T-cell (primary cell): ENCODE measurements around the gene VAX1. TPM values are rescaled to one million over a fixed set of nuclear protein-coding genes. Genes with fewer than 3 reads are reported as not detected.

ENCODE experiments used
- total RNA-seq, 35 experiments: library from RNA in 6 of 35; stranded (reverse) in 6 of 35; fragments of 120-200 nt in 1 of 35; gene quantifications; one replicate each; pipeline versions ENCODE4 v1.2.1 to v1.2.4 and lab custom pipeline; 2013 to 2026

The VAX1 gene
- total RNA-seq, 5 donors from 2014 or later (not counting 1 experiment from before 2014, with no cell fraction given): not detected

Other genes with a start within 250 kb of the VAX1 start
- gene SHTN1, start 133.1 kb downstream of the VAX1 start, total RNA-seq: under 1 TPM; 0.35 to 0.80 (median 0.44) TPM
- not detected for gene KCNK18, start 59.2 kb upstream of the VAX1 start, total RNA-seq
- gene SLC18A2, start 102.8 kb upstream of the VAX1 start, total RNA-seq: 1 to 10 TPM in 3 of 5 donors, under 1 TPM in 2; 0.18 to 2.9 (median 1.0) TPM
- 10 to 100 TPM; 12.8 to 20.8 (median 19.4) TPM for gene PDZD8, start 237.2 kb upstream of the VAX1 start, total RNA-seq